Thyroid gland (tissue), 4 donors: ENCODE measurements around the gene RPL41. TPM values are rescaled to one million over a fixed set of nuclear protein-coding genes. Genes with fewer than 3 reads are reported as not detected.

Experiments used
- DNase-seq, 2 donors: peaks; one replicate each; pipeline ENCODE4 v3.0.0-alpha.2; 2019
- H3K27ac ChIP-seq, 3 donors: fragments of 200-600 bp; sonication (generic); 1 replicate in 2 of 3; 2 replicates in 1 of 3; pipeline ENCODE4 v1.5.1; 2016 to 2019; ENCODE audit warnings: mild to moderate bottlenecking in 1 of 3, moderate library complexity in 1 of 3
- H3K27me3 ChIP-seq: fragments of 200-600 bp; sonication (generic); one replicate; pipeline ENCODE4 v1.5.1; 2019
- H3K36me3 ChIP-seq, 2 donors: fragments of 200-600 bp; sonication (generic); one replicate each; pipeline ENCODE4 v1.5.1; 2016 to 2019
- H3K4me1 ChIP-seq, 2 donors: fragments of 200-600 bp; sonication (generic); one replicate each; pipeline ENCODE4 v1.5.1; 2017 to 2019
- H3K4me3 ChIP-seq, 3 donors: fragments of 200-600 bp; sonication (generic); replicated peaks in 1 of 3; 1 replicate in 2 of 3; 2 replicates in 1 of 3; pipeline ENCODE4 v1.5.1; 2016; ENCODE audit warnings: mild to moderate bottlenecking in 1 of 3
- H3K9me3 ChIP-seq: fragments of 200-600 bp; sonication (generic); one replicate; pipeline ENCODE4 v1.5.1; 2017
- CTCF ChIP-seq, 6 experiments: fragments of 200-600 bp in 3 of 6; fragments of 450-650 bp in 3 of 6; sonication (generic) in 3 of 6; IDR thresholded peaks; one replicate each; pipeline ENCODE4 v1.5.1; 2016 to 2019; ENCODE audit warnings: antibody characterized with exemption in 6 of 6, mild to moderate bottlenecking in 2 of 6, inconsistent platforms in 1 of 6, moderate library complexity in 1 of 6
- POLR2A ChIP-seq, 2 donors: fragments of 450-650 bp; IDR thresholded peaks; one replicate each; pipeline ENCODE4 v1.6.1; 2017; ENCODE audit warnings: antibody characterized with exemption in 2 of 2, mild to moderate bottlenecking in 2 of 2, moderate library complexity in 1 of 2
- WGBS, 2 donors: methylation state at CpG; one replicate each; pipeline ENCODE4 v1.1.5; 2017; 5-methylcytosine and 5-hydroxymethylcytosine counted together
- intact Hi-C: fragments of 100-400 bp; cut with DNase I; formaldehyde crosslinking; loops from one replicate; pipeline ENCODE4 v1.15.1; 2023
- total RNA-seq, 4 donors: library from RNA; depleted of rRNA; stranded (reverse); fragments of >200 nt; gene quantifications; one replicate each; pipeline ENCODE4 v1.2.3, GENCODE V29; 2016

Gene RPL41
- total RNA-seq, 4 donors from 2014 or later, result 1,344 to 2,817 (median 2,330) TPM

GRCh38 chr12:56129942-56130495 lies 13.6 kb downstream of the RPL41 start:
- peaks cover 29 to 37% of the 10 kb centered on the region in 2 donors for H3K4me1 ChIP-seq
- peak overlapping the region in 2 of 3 donors; percentile 80 to 85 for H3K27ac ChIP-seq
- intact Hi-C loops, result loop anchor here (10.0 kb wide), 2 partner anchors 95 to 335 kb away; partner anchors contain the start of genes NABP2, RNF41 and SPRYD4
- peak; percentile 49 to 57 for DNase-seq
- 56 to 60% methylated on average over 22 of the region's 22 CpGs for WGBS, 2 donors
- no peaks in the 10 kb centered on the region for H3K27me3 ChIP-seq
- peak overlapping the region in 1 of 3 donors; percentile 60 for H3K4me3 ChIP-seq
- H3K9me3 ChIP-seq, result no peaks in the 10 kb centered on the region
- peaks cover 20 to 32% of the 10 kb centered on the region in 2 donors for H3K36me3 ChIP-seq
- TF ChIP-seq CTCF (IDR thresholded peaks at IDR 0.05) (no peak), POLR2A (IDR thresholded peaks at IDR 0.05) (no peak)

DNA sequence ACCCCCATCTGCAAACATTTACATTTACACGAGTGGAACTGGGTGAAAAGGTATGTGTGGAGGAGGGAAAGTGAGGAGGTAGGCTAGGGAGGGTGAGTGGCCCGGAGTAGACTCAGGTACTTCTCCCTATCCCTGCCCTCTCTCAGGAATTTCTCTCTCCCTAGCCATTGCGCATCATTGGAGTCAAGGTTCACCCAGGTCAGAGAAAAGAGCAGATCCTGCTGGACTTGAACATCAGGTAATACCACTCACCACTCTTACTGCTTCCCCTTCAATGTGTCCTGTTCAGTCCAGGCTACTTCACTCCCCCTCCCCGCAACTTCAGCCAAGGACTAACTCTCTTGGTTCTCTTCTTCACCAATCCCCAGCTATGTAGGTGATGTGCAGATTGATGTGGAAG lies 14.4 kb downstream of the RPL41 start:
- no peak for DNase-seq
- intact Hi-C loops, result no loop called here
- Histone ChIP-seq H3K4me3 (no peak overlapping the region), H3K27ac (no peak overlapping the region), H3K27me3 (no peaks in the 10 kb centered on the region), H3K4me1 (peaks cover 21 to 28% of the 10 kb centered on the region in 2 donors), H3K36me3 (peaks cover 20 to 32% of the 10 kb centered on the region in 2 donors), H3K9me3 (no peaks in the 10 kb centered on the region)
- WGBS, 2 donors, result 85 to 90% methylated on average over 4 of the region's 4 CpGs
- no peak for TF ChIP-seq POLR2A (IDR thresholded peaks at IDR 0.05)
- no peak for TF ChIP-seq CTCF (IDR thresholded peaks at IDR 0.05)

DNA sequence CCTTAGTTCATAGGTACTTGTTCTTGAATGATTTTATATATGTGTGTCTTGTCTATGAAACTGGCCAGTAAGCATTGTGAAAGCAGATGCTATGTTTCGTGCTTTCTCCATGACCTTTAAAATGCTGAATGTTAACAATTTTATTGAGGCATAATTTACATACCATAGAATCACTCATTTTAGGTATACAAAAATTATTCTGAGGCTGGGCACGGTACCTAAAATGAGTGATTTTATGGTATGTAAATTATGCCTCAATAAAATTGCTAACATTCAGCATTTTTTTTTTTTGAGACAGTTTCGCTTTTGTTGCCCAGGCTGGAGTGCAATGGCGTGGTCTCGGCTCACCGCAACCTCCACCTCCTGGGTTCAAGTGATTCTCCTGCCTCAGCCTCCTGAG lies 18.5 kb downstream of the RPL41 start:
- TF ChIP-seq CTCF (IDR thresholded peaks at IDR 0.05), result no peak
- TF ChIP-seq POLR2A (IDR thresholded peaks at IDR 0.05), result no peak
- intact Hi-C loops, result no loop called here
- Histone ChIP-seq H3K4me1 (peaks cover 0 to 6% of the 10 kb centered on the region in 2 donors), H3K27ac (no peak overlapping the region), H3K36me3 (peaks cover 42 to 58% of the 10 kb centered on the region in 2 donors), H3K9me3 (no peaks in the 10 kb centered on the region), H3K4me3 (no peak overlapping the region), H3K27me3 (no peaks in the 10 kb centered on the region)
- DNase-seq, result no peak
- WGBS, 2 donors, result 97 to 98% methylated on average over 6 of the region's 6 CpGs

- WGBS, 2 donors, result 92 to 93% methylated on average over 13 to 14 of the region's 14 CpGs
- Histone ChIP-seq H3K36me3 (peaks cover 40 to 43% of the 10 kb centered on the region in 2 donors), H3K4me1 (peaks cover 0 to 8% of the 10 kb centered on the region in 2 donors), H3K4me3 (no peak overlapping the region), H3K27ac (no peak overlapping the region), H3K9me3 (no peaks in the 10 kb centered on the region), H3K27me3 (no peaks in the 10 kb centered on the region)
- intact Hi-C loops, result no loop called here
- TF ChIP-seq CTCF (IDR thresholded peaks at IDR 0.05), result no peak
- DNase-seq, result no peak
These were observed 21.6 kb downstream of the RPL41 start for GRCh38 chr12:56137853-56138571.
